ENCODE results near the gene SLC25A12. TPM values are rescaled to one million over a fixed set of nuclear protein-coding genes. Genes with fewer than 3 reads are reported as not detected.

SLC25A12 gene
- total RNA-seq, 2 experiments from 2014 or later = 28.1 to 32.3 TPM

GRCh38 chr2:171846894-171847293 lies 47.1 kb downstream of the SLC25A12 start:
- Histone ChIP-seq H3K9me2 (ENCODE audit: insufficient read depth, low read length) (no peaks in the 10 kb centered on the region), H3K4me2 (ENCODE audit: low read length) (no peak overlapping the region), H3K4me3 (ENCODE audit: low read depth, low read length, poor library complexity, severe bottlenecking) (no peak overlapping the region), H3K9me3 (ENCODE audit: low read length) (no peaks in the 10 kb centered on the region), H3K36me3 (ENCODE audit: insufficient read depth, low read length) (peaks cover 34% of the 10 kb centered on the region), H3K27ac (ENCODE audit: low read depth, low read length, poor library complexity, severe bottlenecking) (no peak overlapping the region), H3K4me1 (ENCODE audit: insufficient read depth, low read length, poor library complexity, severe bottlenecking) (no peaks in the 10 kb centered on the region), H2AFZ (ENCODE audit: low read length) (no peak overlapping the region), H3K79me2 (ENCODE audit: insufficient read depth, low read depth, low read length) (no peaks in the 10 kb centered on the region), H4K20me1 (ENCODE audit: insufficient read depth, low read length) (no peaks in the 10 kb centered on the region)
- TF ChIP-seq EZH2phosphoT487 (IDR thresholded peaks at IDR 0.05; ENCODE audit: borderline replicate concordance, low read depth, low read length) = no peak
- TF ChIP-seq CTCF (conservative IDR thresholded peaks at IDR 0.05; ENCODE audit: low read length) = no peak
- ChIA-PET POLR2A (interaction anchor here (1.0 kb wide), 1 partner anchor 47 kb away, joined by 3 read pairs; no protein-coding TSS in a partner anchor), CTCF (ENCODE audit: unreplicated experiment) (no interaction called here)
- intact Hi-C loops (cut with micrococcal nuclease; ENCODE audit: unreplicated experiment) = no loop called here
- no TSS peak for BruUV-seq (replicated peaks)
- DNase-seq (ENCODE audit: low spot score) = no peak

- Histone ChIP-seq H3K9me3 (ENCODE audit: low read length) (no peaks in the 10 kb centered on the region), H4K20me1 (ENCODE audit: insufficient read depth, low read length) (no peaks in the 10 kb centered on the region), H3K27ac (ENCODE audit: low read depth, low read length, poor library complexity, severe bottlenecking) (no peak overlapping the region), H3K79me2 (ENCODE audit: insufficient read depth, low read depth, low read length) (no peaks in the 10 kb centered on the region), H3K4me3 (ENCODE audit: low read depth, low read length, poor library complexity, severe bottlenecking) (no peak overlapping the region), H3K9me2 (ENCODE audit: insufficient read depth, low read length) (no peaks in the 10 kb centered on the region), H3K36me3 (ENCODE audit: insufficient read depth, low read length) (peaks cover 65% of the 10 kb centered on the region), H3K4me2 (ENCODE audit: low read length) (no peak overlapping the region), H2AFZ (ENCODE audit: low read length) (no peak overlapping the region), H3K4me1 (ENCODE audit: insufficient read depth, low read length, poor library complexity, severe bottlenecking) (no peaks in the 10 kb centered on the region)
- ChIA-PET CTCF (ENCODE audit: unreplicated experiment) (no interaction called here), POLR2A (no interaction called here)
- TF ChIP-seq CTCF (conservative IDR thresholded peaks at IDR 0.05; ENCODE audit: low read length) (no peak), EZH2phosphoT487 (IDR thresholded peaks at IDR 0.05; ENCODE audit: borderline replicate concordance, low read depth, low read length) (no peak)
- intact Hi-C loops (cut with micrococcal nuclease; ENCODE audit: unreplicated experiment) = no loop called here
- no peak for DNase-seq (ENCODE audit: low spot score)
- no TSS peak for BruUV-seq (replicated peaks)
These were observed 52.0 kb downstream of the SLC25A12 start for GRCh38 chr2:171841996-171842395.

- H3K36me3 ChIP-seq (ENCODE audit: insufficient read depth, low read length) = peaks cover 96% of the 10 kb centered on the region
These were observed 56.3 kb downstream of the SLC25A12 start for GRCh38 chr2:171837736-171838135.

More at GRCh38 chr2:171837736-171838135, 56.3 kb downstream of the SLC25A12 start:
- TF ChIP-seq EZH2phosphoT487 (IDR thresholded peaks at IDR 0.05; ENCODE audit: borderline replicate concordance, low read depth, low read length) (no peak), CTCF (conservative IDR thresholded peaks at IDR 0.05; ENCODE audit: low read length) (no peak)
- POLR2A ChIA-PET = no interaction called here
- BruUV-seq (replicated peaks) = no TSS peak
- no peak overlapping the region for H3K27ac ChIP-seq (ENCODE audit: low read depth, low read length, poor library complexity, severe bottlenecking)
- H3K4me1 ChIP-seq (ENCODE audit: insufficient read depth, low read length, poor library complexity, severe bottlenecking) = no peaks in the 10 kb centered on the region
- H2AFZ ChIP-seq (ENCODE audit: low read length) = no peak overlapping the region
- H3K4me2 ChIP-seq (ENCODE audit: low read length) = no peak overlapping the region
- CTCF ChIA-PET (ENCODE audit: unreplicated experiment) = no interaction called here
- H3K4me3 ChIP-seq (ENCODE audit: low read depth, low read length, poor library complexity, severe bottlenecking) = no peak overlapping the region
- H3K79me2 ChIP-seq (ENCODE audit: insufficient read depth, low read depth, low read length) = no peaks in the 10 kb centered on the region
- DNase-seq (ENCODE audit: low spot score) = no peak
- H4K20me1 ChIP-seq (ENCODE audit: insufficient read depth, low read length) = no peaks in the 10 kb centered on the region
- H3K9me2 ChIP-seq (ENCODE audit: insufficient read depth, low read length) = no peaks in the 10 kb centered on the region
- H3K9me3 ChIP-seq (ENCODE audit: low read length) = peaks cover 4% of the 10 kb centered on the region; the same call in 1 of the 2 replicates
- intact Hi-C loops (cut with micrococcal nuclease; ENCODE audit: unreplicated experiment) = no loop called here

Data from OCI-LY7 (cell line).